NCI-H146 treated with DMSO at 0.1 percent for 48 hours (cell line): Measurements from ENCODE around the gene CPNE5.
"Not testable (repeated sequence)": the region's sequence is repeated elsewhere in the genome, so short reads cannot be mapped to it uniquely, and the experiment has no call there.

Experiments
- DNase-seq: peaks from one replicate; lab custom pipeline; 2025; ENCODE audit not compliant: unreplicated experiment; lab: John Stamatoyannopoulos, UW

CPNE5 gene

GRCh38 chr6:36704961-36705577, 134.2 kb downstream of the CPNE5 start:
- DNase-seq = not testable (repeated sequence)

- no peak for DNase-seq
Observed at GRCh38 chr6:36703982-36704381, 135.3 kb downstream of the CPNE5 start.

- no peak for DNase-seq
Observed at GRCh38 chr6:36703081-36703606, 136.1 kb downstream of the CPNE5 start.

- DNase-seq = no peak
Observed at GRCh38 chr6:36702656-36703055, 136.6 kb downstream of the CPNE5 start.

- no peak for DNase-seq
Observed at GRCh38 chr6:36701401-36701991, 137.7 kb downstream of the CPNE5 start.

- no peak for DNase-seq
Observed at GRCh38 chr6:36700831-36701230, 138.4 kb downstream of the CPNE5 start.

GRCh38 chr6:36700071-36700812, 139.0 kb downstream of the CPNE5 start:
- DNase-seq = no peak

GRCh38 chr6:36699348-36699747, 139.9 kb downstream of the CPNE5 start:
- no peak for DNase-seq

GRCh38 chr6:36698871-36699271, 140.4 kb downstream of the CPNE5 start:
- DNase-seq = no peak

GRCh38 chr6:36698196-36698595, 141.0 kb downstream of the CPNE5 start:
- no peak for DNase-seq

- DNase-seq = no peak
Observed at GRCh38 chr6:36697481-36697903, 141.8 kb downstream of the CPNE5 start, which contains the start of gene RAB44. Gene RAB44, plus strand, starts transcription at chr6:36697826. Its CDS starts 6,410 bp downstream, at chr6:36704236.

GRCh38 chr6:36695414-36695813, 143.8 kb downstream of the CPNE5 start:
- no peak for DNase-seq

GRCh38 chr6:36694616-36695015, 144.6 kb downstream of the CPNE5 start:
- no peak for DNase-seq

- no peak for DNase-seq
Observed at GRCh38 chr6:36692861-36693702, 146.2 kb downstream of the CPNE5 start.

- no peak for DNase-seq
Observed at GRCh38 chr6:36692220-36692619, 147.0 kb downstream of the CPNE5 start.

- DNase-seq = no peak
Observed at GRCh38 chr6:36691612-36692011, 147.6 kb downstream of the CPNE5 start.

- DNase-seq = no peak
Observed at GRCh38 chr6:36691011-36691410, 148.2 kb downstream of the CPNE5 start.
